Trophoblast cell (in vitro differentiated cells and primary cell): Measurements from ENCODE around the gene PCDH7.

Experiments used
- DNase-seq, 2 donors: peaks; one replicate each; pipeline ENCODE4 v3.0.0-alpha.2; 2016
- H2AFZ ChIP-seq: 2 replicates; pipeline ENCODE4 v1.6.1; 2013; ENCODE audit warnings: low read length, moderate library complexity, mild to moderate bottlenecking; ENCODE audit not compliant: insufficient read depth, poor library complexity
- H2AK5ac ChIP-seq: 2 replicates; pipeline ENCODE4 v1.6.1; 2013; ENCODE audit warnings: mild to moderate bottlenecking, low read length
- H2BK120ac ChIP-seq: 2 replicates; pipeline ENCODE4 v1.6.1; 2013; ENCODE audit warnings: low read length, mild to moderate bottlenecking, moderate library complexity; ENCODE audit not compliant: insufficient read depth, poor library complexity
- H2BK12ac ChIP-seq: 2 replicates; pipeline ENCODE4 v1.6.1; 2013; ENCODE audit warnings: mild to moderate bottlenecking, low read length, moderate library complexity
- H2BK5ac ChIP-seq: 2 replicates; pipeline ENCODE4 v1.6.1; 2013; ENCODE audit warnings: low read length, low read depth, moderate library complexity, mild to moderate bottlenecking; ENCODE audit not compliant: poor library complexity
- H3K14ac ChIP-seq: 2 replicates; pipeline ENCODE4 v1.6.1; 2013; ENCODE audit warnings: mild to moderate bottlenecking, low read length
- H3K18ac ChIP-seq: 2 replicates; pipeline ENCODE4 v1.6.1; 2013; ENCODE audit warnings: mild to moderate bottlenecking, low read length
- H3K23ac ChIP-seq: 2 replicates; pipeline ENCODE4 v1.6.1; 2013; ENCODE audit warnings: low read length
- H3K27ac ChIP-seq: 2 replicates; pipeline ENCODE4 v1.5.1; 2013; ENCODE audit warnings: low read depth, mild to moderate bottlenecking, inconsistent platforms, low read length, moderate library complexity
- H3K27me3 ChIP-seq: 2 replicates; pipeline ENCODE4 v1.6.1; 2013; ENCODE audit warnings: inconsistent platforms, mild to moderate bottlenecking, low read length, moderate library complexity; ENCODE audit not compliant: insufficient read depth
- H3K36me3 ChIP-seq, 2 experiments: 1 replicate in 1 of 2; 2 replicates in 1 of 2; pipeline ENCODE4 v1.6.1; 2013; ENCODE audit warnings: low read length in 2 of 2, mild to moderate bottlenecking in 2 of 2, moderate library complexity in 1 of 2; ENCODE audit not compliant: insufficient read depth in 2 of 2, control insufficient read depth in 1 of 2
- H3K4ac ChIP-seq: 2 replicates; pipeline ENCODE4 v1.6.1; 2013; ENCODE audit warnings: low read depth, mild to moderate bottlenecking, low read length, moderate library complexity
- H3K4me1 ChIP-seq, 2 experiments: 1 replicate in 1 of 2; 2 replicates in 1 of 2; pipeline ENCODE4 v1.6.1; 2013; ENCODE audit warnings: low read length in 2 of 2, mild to moderate bottlenecking in 2 of 2, moderate library complexity in 1 of 2; ENCODE audit not compliant: insufficient read depth in 2 of 2, control insufficient read depth in 1 of 2
- H3K4me2 ChIP-seq: 2 replicates; pipeline ENCODE4 v1.6.1; 2013; ENCODE audit warnings: inconsistent platforms, mild to moderate bottlenecking, low read length, moderate library complexity
- H3K4me3 ChIP-seq: 2 replicates; pipeline ENCODE4 v1.5.1; 2013; ENCODE audit warnings: mild to moderate bottlenecking, low read depth, low read length, inconsistent platforms
- H3K79me1 ChIP-seq: one replicate; pipeline ENCODE4 v1.6.1; 2013; ENCODE audit warnings: low read length
- H3K79me2 ChIP-seq: 2 replicates; pipeline ENCODE4 v1.6.1; 2013; ENCODE audit warnings: low read length, mild to moderate bottlenecking; ENCODE audit not compliant: control insufficient read depth, insufficient read depth, poor library complexity
- H3K9ac ChIP-seq: 2 replicates; pipeline ENCODE4 v1.6.1; 2013; ENCODE audit warnings: mild to moderate bottlenecking, low read length
- H3K9me3 ChIP-seq: 2 replicates; pipeline ENCODE4 v1.6.1; 2013; ENCODE audit warnings: low read depth, mild to moderate bottlenecking, control low read depth, inconsistent platforms, low read length; ENCODE audit not compliant: insufficient read depth
- H4K12ac ChIP-seq: 2 replicates; pipeline ENCODE4 v1.6.1; 2013; ENCODE audit warnings: low read depth, mild to moderate bottlenecking, low read length, moderate library complexity
- H4K8ac ChIP-seq: 2 replicates; pipeline ENCODE4 v1.6.1; 2013; ENCODE audit warnings: low read depth, mild to moderate bottlenecking, low read length, moderate library complexity
- H4K91ac ChIP-seq: one replicate; pipeline ENCODE4 v1.6.1; 2013; ENCODE audit warnings: low read depth, mild to moderate bottlenecking, low read length, moderate library complexity
- WGBS: extraction: QIAGEN DNeasy Blood & Tissue Kit; methylation state at CpG from one replicate; pipeline ENCODE4 v1.1.7; 2013; ENCODE audit warnings: missing lambda C conversion rate; ENCODE audit not compliant: insufficient read length, insufficient coverage; ENCODE audit errors: extremely low coverage; 5-methylcytosine and 5-hydroxymethylcytosine counted together

PCDH7 gene

GRCh38 chr4:30770049-30770549 is 49.9 kb downstream of the PCDH7 start:
- no peak overlapping the region for H3K4me3 ChIP-seq

GRCh38 chr4:30770812-30771211 is 50.6 kb downstream of the PCDH7 start:
- Histone ChIP-seq H3K79me1 (no peaks in the 10 kb centered on the region), H4K91ac (no peak overlapping the region), H4K8ac (no peak overlapping the region), H3K4ac (no peak overlapping the region), H3K23ac (no peak overlapping the region), H3K79me2 (no peaks in the 10 kb centered on the region), H2BK5ac (no peak overlapping the region), H3K18ac (no peak overlapping the region), H2BK120ac (no peak overlapping the region), H3K27ac (no peak overlapping the region), H3K36me3 (peaks cover 2 to 3% of the 10 kb centered on the region in 2 experiments), H2AK5ac (no peak overlapping the region), H2AFZ (no peak overlapping the region), H3K4me2 (no peak overlapping the region), H4K12ac (no peak overlapping the region), H3K9me3 (no peaks in the 10 kb centered on the region), H3K4me1 (peaks cover 0 to 2% of the 10 kb centered on the region in 2 experiments), H3K9ac (no peak overlapping the region), H2BK12ac (no peak overlapping the region), H3K27me3 (no peaks in the 10 kb centered on the region), H3K4me3 (no peak overlapping the region), H3K14ac (no peak overlapping the region)
- WGBS = no CpG with 5 or more reads among the region's 2 CpGs
- DNase-seq = no peak

More at GRCh38 chr4:30770049-30770549, 49.9 kb downstream of the PCDH7 start:
- Histone ChIP-seq H3K23ac (no peak overlapping the region), H3K4ac (no peak overlapping the region), H2AFZ (no peak overlapping the region), H3K4me2 (no peak overlapping the region), H3K9me3 (no peaks in the 10 kb centered on the region), H3K27me3 (no peaks in the 10 kb centered on the region), H3K18ac (no peak overlapping the region), H4K8ac (no peak overlapping the region), H3K36me3 (peaks cover 2 to 3% of the 10 kb centered on the region in 2 experiments), H2BK5ac (no peak overlapping the region), H3K4me1 (peaks cover 0 to 2% of the 10 kb centered on the region in 2 experiments), H4K12ac (no peak overlapping the region), H3K9ac (no peak overlapping the region), H3K79me2 (no peaks in the 10 kb centered on the region), H3K27ac (no peak overlapping the region), H3K79me1 (no peaks in the 10 kb centered on the region), H2BK12ac (no peak overlapping the region), H2BK120ac (no peak overlapping the region), H3K14ac (no peak overlapping the region), H2AK5ac (no peak overlapping the region), H4K91ac (no peak overlapping the region)
- no CpG with 5 or more reads among the region's 2 CpGs for WGBS
- DNase-seq = no peak

- Histone ChIP-seq H4K8ac (no peak overlapping the region), H3K14ac (no peak overlapping the region), H2AK5ac (no peak overlapping the region), H4K12ac (no peak overlapping the region), H3K4me2 (no peak overlapping the region), H3K79me1 (no peaks in the 10 kb centered on the region), H3K4me3 (no peak overlapping the region), H3K18ac (no peak overlapping the region), H2BK12ac (no peak overlapping the region), H3K79me2 (no peaks in the 10 kb centered on the region), H3K36me3 (peaks cover 2 to 3% of the 10 kb centered on the region in 2 experiments), H2AFZ (no peak overlapping the region), H3K4ac (no peak overlapping the region), H3K27ac (no peak overlapping the region), H2BK120ac (no peak overlapping the region), H2BK5ac (no peak overlapping the region), H3K9ac (no peak overlapping the region), H3K4me1 (no peaks in the 10 kb centered on the region), H3K23ac (no peak overlapping the region), H3K9me3 (no peaks in the 10 kb centered on the region), H4K91ac (no peak overlapping the region), H3K27me3 (no peaks in the 10 kb centered on the region)
- no CpG with 5 or more reads among the region's 3 CpGs for WGBS
- DNase-seq = no peak
Observed at GRCh38 chr4:30776451-30776850, 56.3 kb downstream of the PCDH7 start.

GRCh38 chr4:30776921-30777415 is 56.8 kb downstream of the PCDH7 start:
- H3K79me2 ChIP-seq = no peaks in the 10 kb centered on the region
- no peaks in the 10 kb centered on the region for H3K79me1 ChIP-seq
- H2AK5ac ChIP-seq = no peak overlapping the region
- no peak overlapping the region for H4K8ac ChIP-seq
- no peaks in the 10 kb centered on the region for H3K9me3 ChIP-seq
- H3K14ac ChIP-seq = no peak overlapping the region
- no peaks in the 10 kb centered on the region for H3K27me3 ChIP-seq
- no peak overlapping the region for H3K9ac ChIP-seq
- H3K4ac ChIP-seq = no peak overlapping the region
- no peak overlapping the region for H3K18ac ChIP-seq
- H3K4me3 ChIP-seq = no peak overlapping the region
- no peak overlapping the region for H4K91ac ChIP-seq
- peaks cover 0 to under 1% of the 10 kb centered on the region in 2 experiments for H3K36me3 ChIP-seq
- H2AFZ ChIP-seq = no peak overlapping the region
- no peak overlapping the region for H4K12ac ChIP-seq
- WGBS = no CpG with 5 or more reads among the region's 2 CpGs
- no peak overlapping the region for H3K4me2 ChIP-seq
- DNase-seq = no peak
- H2BK12ac ChIP-seq = no peak overlapping the region
- no peak overlapping the region for H2BK120ac ChIP-seq
- H2BK5ac ChIP-seq = no peak overlapping the region
- no peak overlapping the region for H3K23ac ChIP-seq
- H3K27ac ChIP-seq = no peak overlapping the region
- H3K4me1 ChIP-seq = no peaks in the 10 kb centered on the region
